ENCODE data around the gene ITGB8. TPM values are rescaled to one million over a fixed set of nuclear protein-coding genes. Genes with fewer than 3 reads are reported as not detected.

The ITGB8 gene
- total RNA-seq, 3 donors from 2014 or later (not counting 1 experiment from before 2014, with no cell fraction given): 0.39 to 12.8 TPM; not detected in 1

DNA sequence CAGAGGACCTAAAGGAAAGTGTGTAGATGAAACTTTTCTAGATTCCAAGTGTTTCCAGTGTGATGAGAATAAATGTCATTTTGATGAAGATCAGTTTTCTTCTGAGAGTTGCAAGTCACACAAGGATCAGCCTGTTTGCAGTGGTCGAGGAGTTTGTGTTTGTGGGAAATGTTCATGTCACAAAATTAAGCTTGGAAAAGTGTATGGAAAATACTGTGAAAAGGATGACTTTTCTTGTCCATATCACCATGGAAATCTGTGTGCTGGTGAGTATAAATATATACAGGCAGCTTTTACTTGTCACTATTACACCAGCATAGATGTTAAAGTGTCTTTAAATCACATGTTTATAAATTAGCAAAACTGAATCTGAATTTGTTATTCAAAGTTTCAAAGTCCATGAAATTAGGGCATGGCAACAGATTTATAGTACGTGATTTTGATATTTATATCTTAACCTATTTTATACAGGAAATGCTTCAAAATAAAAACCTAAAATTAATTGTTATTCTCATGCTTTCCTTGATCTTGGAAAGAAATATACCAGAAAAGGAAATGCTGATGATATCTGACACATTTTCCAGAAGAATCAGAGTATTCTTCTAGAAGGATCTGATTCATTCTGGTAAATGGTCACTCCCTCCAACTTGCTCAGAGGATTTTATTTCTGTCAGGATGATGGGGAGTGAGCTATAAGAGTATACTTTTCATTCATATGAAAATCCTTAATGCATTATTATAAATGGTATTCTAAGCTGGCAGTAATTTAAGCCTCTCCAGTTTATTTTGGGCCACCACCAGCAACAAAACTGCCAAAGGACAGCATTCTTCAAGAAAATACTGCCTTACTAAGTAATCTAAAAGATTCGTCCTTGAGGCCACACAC is 71.4 kb downstream of the ITGB8 start:
- Histone ChIP-seq H3K36me3 (ENCODE audit: control insufficient read depth, insufficient read depth, low read length) (no peaks in the 10 kb centered on the region), H3K9me3 (ENCODE audit: control insufficient read depth, insufficient read depth, low read length) (no peaks in the 10 kb centered on the region), H3K27me3 (ENCODE audit: control insufficient read depth, insufficient read depth, low read length) (no peaks in the 10 kb centered on the region), H3K4me1 (ENCODE audit: control insufficient read depth, insufficient read depth, low read length) (no peaks in the 10 kb centered on the region), H3K4me3 (ENCODE audit: low read length) (no peak overlapping the region), H3K27ac (ENCODE audit: low read length) (no peak overlapping the region)
- no peak overlapping the region for H3K4me3 Mint-ChIP-seq
- TF ChIP-seq, protein P1, sequence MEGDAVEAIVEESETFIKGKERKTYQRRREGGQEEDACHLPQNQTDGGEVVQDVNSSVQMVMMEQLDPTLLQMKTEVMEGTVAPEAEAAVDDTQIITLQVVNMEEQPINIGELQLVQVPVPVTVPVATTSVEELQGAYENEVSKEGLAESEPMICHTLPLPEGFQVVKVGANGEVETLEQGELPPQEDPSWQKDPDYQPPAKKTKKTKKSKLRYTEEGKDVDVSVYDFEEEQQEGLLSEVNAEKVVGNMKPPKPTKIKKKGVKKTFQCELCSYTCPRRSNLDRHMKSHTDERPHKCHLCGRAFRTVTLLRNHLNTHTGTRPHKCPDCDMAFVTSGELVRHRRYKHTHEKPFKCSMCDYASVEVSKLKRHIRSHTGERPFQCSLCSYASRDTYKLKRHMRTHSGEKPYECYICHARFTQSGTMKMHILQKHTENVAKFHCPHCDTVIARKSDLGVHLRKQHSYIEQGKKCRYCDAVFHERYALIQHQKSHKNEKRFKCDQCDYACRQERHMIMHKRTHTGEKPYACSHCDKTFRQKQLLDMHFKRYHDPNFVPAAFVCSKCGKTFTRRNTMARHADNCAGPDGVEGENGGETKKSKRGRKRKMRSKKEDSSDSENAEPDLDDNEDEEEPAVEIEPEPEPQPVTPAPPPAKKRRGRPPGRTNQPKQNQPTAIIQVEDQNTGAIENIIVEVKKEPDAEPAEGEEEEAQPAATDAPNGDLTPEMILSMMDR (IDR thresholded peaks at IDR 0.05): no peak
- no peaks in the 10 kb centered on the region for H3K4me1 Mint-ChIP-seq
- intact Hi-C loops (cut with micrococcal nuclease): no loop called here
- H3K27ac Mint-ChIP-seq: no peak overlapping the region
- 70% methylated on average over 2 of the region's 3 CpGs for WGBS (ENCODE audit: insufficient coverage)
- no peaks in the 10 kb centered on the region for H3K27me3 Mint-ChIP-seq (ENCODE audit: low read depth in 2 of 2)
- peaks cover 0 to 2% of the 10 kb centered on the region in 2 donors for H3K9me3 Mint-ChIP-seq
- no peak for ATAC-seq
- no peaks in the 10 kb centered on the region for H3K36me3 Mint-ChIP-seq
- DNase-seq: no peak

DNA sequence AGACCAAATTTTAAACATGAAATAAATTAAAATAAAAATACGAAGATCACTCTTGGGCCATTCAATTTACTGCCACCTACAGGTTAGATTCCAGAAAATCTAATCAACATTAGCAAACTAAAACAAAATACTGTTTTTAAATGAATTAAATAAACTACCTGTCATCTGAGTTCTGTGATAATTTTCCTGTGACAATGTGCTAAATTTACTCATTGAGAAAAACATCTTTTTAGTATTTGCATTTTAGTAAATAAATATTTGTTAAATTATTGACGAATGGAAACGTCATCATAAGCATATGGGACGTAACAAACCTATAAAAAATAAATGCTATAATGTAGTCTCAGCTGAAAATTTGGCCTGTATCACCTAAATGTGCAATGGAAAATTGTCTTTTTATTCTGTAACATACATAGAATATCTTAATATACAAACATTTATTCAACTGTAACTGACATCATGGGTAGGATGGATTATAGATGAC is 72.1 kb downstream of the ITGB8 start:
- DNase-seq (no peak), ATAC-seq (no peak)
- Mint-ChIP-seq H3K9me3 (peaks cover 0 to 2% of the 10 kb centered on the region in 2 donors), H3K36me3 (no peaks in the 10 kb centered on the region), H3K27ac (no peak overlapping the region), H3K27me3 (ENCODE audit: low read depth in 2 of 2) (no peaks in the 10 kb centered on the region), H3K4me3 (no peak overlapping the region), H3K4me1 (no peaks in the 10 kb centered on the region)
- intact Hi-C loops (cut with micrococcal nuclease): no loop called here
- no peaks in the 10 kb centered on the region for H3K4me1 ChIP-seq (ENCODE audit: control insufficient read depth, insufficient read depth, low read length)
- no peaks in the 10 kb centered on the region for H3K9me3 ChIP-seq (ENCODE audit: control insufficient read depth, insufficient read depth, low read length)
- TF ChIP-seq, protein P1 (IDR thresholded peaks at IDR 0.05): no peak
- 33% methylated on average over 1 of the region's 4 CpGs for WGBS (ENCODE audit: insufficient coverage)
- H3K27ac ChIP-seq (ENCODE audit: low read length): no peak overlapping the region
- no peaks in the 10 kb centered on the region for H3K36me3 ChIP-seq (ENCODE audit: control insufficient read depth, insufficient read depth, low read length)
- no peaks in the 10 kb centered on the region for H3K27me3 ChIP-seq (ENCODE audit: control insufficient read depth, insufficient read depth, low read length)
- H3K4me3 ChIP-seq (ENCODE audit: low read length): no peak overlapping the region

DNA sequence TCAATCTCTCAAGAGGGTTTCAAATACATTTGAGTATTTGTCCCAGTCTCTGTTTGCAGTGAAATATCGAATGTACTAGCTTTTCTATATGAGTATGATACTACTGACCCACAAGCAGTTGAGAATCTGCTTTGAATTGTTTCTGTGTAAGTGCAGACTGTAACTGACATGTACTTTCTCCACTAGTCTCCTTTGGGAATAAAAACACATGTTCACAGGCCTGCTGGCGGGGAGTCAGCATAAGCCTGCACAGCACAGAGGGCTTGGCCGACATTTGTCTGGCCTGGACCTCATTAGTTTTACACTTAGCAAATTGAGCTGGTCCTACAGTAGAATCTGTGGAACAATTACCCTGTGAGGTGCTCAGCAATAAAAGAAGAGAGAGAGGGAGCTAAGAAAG is 72.6 kb downstream of the ITGB8 start:
- H3K4me3 ChIP-seq (ENCODE audit: low read length): no peak overlapping the region
- no peaks in the 10 kb centered on the region for H3K36me3 ChIP-seq (ENCODE audit: control insufficient read depth, insufficient read depth, low read length)
- no peaks in the 10 kb centered on the region for H3K4me1 ChIP-seq (ENCODE audit: control insufficient read depth, insufficient read depth, low read length)
- H3K27ac ChIP-seq (ENCODE audit: low read length): no peak overlapping the region
- H3K9me3 ChIP-seq (ENCODE audit: control insufficient read depth, insufficient read depth, low read length): no peaks in the 10 kb centered on the region
- H3K27me3 ChIP-seq (ENCODE audit: control insufficient read depth, insufficient read depth, low read length): no peaks in the 10 kb centered on the region
- WGBS (ENCODE audit: insufficient coverage): 88% methylated on average over 3 of the region's 3 CpGs
- TF ChIP-seq, protein P1 (IDR thresholded peaks at IDR 0.05): no peak
- no peaks in the 10 kb centered on the region for H3K27me3 Mint-ChIP-seq (ENCODE audit: low read depth in 2 of 2)
- DNase-seq (no peak), ATAC-seq (no peak)
- H3K36me3 Mint-ChIP-seq: no peaks in the 10 kb centered on the region
- H3K4me1 Mint-ChIP-seq: no peaks in the 10 kb centered on the region
- no peak overlapping the region for H3K4me3 Mint-ChIP-seq
- intact Hi-C loops (cut with micrococcal nuclease): no loop called here
- peaks cover 0 to 2% of the 10 kb centered on the region in 2 donors for H3K9me3 Mint-ChIP-seq
- no peak overlapping the region for H3K27ac Mint-ChIP-seq
